H1 (cell line): ENCODE results near the gene ZIC3. TPM values are rescaled to one million over a fixed set of nuclear protein-coding genes. Genes with fewer than 3 reads are reported as not detected.

Experiments used
- CTCF ChIA-PET: fragments of 300-600 bp; sonication (Branson Sonifier 250); formaldehyde crosslinking; loops from one replicate; lab custom pipeline; 2021; ENCODE audit not compliant: partially characterized antibody; lab: Charles Lee
- POLR2A ChIA-PET: fragments of 300-600 bp; sonication (Branson Sonifier 250); formaldehyde crosslinking; loops from one replicate; lab custom pipeline; 2021; ENCODE audit warnings: inconsistent platforms; ENCODE audit not compliant: partially characterized antibody; lab: Charles Lee
- DNase-seq, 2 experiments: peaks; one replicate each; pipeline versions ENCODE4 v3.0.0 to v3.0.0-alpha.2; 2010 to 2022; ENCODE audit warnings: low spot score in 2 of 2, low read depth in 1 of 2, mixed read lengths in 1 of 2
- FAIRE-seq: peaks from 2 replicates; lab custom pipeline; 2011; peaks lifted over from hg19 to GRCh38; lab: Jason Lieb, UNC
- H2AFZ ChIP-seq: 2 replicates; pipeline ENCODE4 v1.8.1; 2012; ENCODE audit warnings: low read length, inconsistent platforms
- H2AK5ac ChIP-seq: 2 replicates; pipeline ENCODE4 v1.6.1; 2013; ENCODE audit warnings: low read depth, low read length
- H2BK120ac ChIP-seq: replicated peaks from 2 replicates; pipeline ENCODE3; 2013; ENCODE audit warnings: low read depth, low read length, inconsistent platforms
- H2BK12ac ChIP-seq: 2 replicates; pipeline ENCODE4 v1.6.1; 2013; ENCODE audit warnings: low read depth, low read length
- H2BK15ac ChIP-seq: 2 replicates; pipeline ENCODE4 v1.6.1; 2013; ENCODE audit warnings: low read length
- H2BK20ac ChIP-seq: 2 replicates; pipeline ENCODE4 v1.6.1; 2013; ENCODE audit warnings: low read length
- H2BK5ac ChIP-seq: 2 replicates; pipeline ENCODE4 v1.6.1; 2013; ENCODE audit warnings: low read depth, low read length
- H3K14ac ChIP-seq: 2 replicates; pipeline ENCODE4 v1.6.1; 2013; ENCODE audit warnings: inconsistent platforms; ENCODE audit not compliant: insufficient read length
- H3K18ac ChIP-seq: 2 replicates; pipeline ENCODE4 v1.6.1; 2013; ENCODE audit warnings: low read length; ENCODE audit errors: extremely low read depth
- H3K23ac ChIP-seq: 2 replicates; pipeline ENCODE4 v1.6.1; 2013; ENCODE audit warnings: inconsistent platforms; ENCODE audit not compliant: insufficient read length
- H3K23me2 ChIP-seq: 2 replicates; pipeline ENCODE4 v1.6.1; 2013; ENCODE audit warnings: low read depth, low read length
- H3K27ac ChIP-seq: 2 replicates; pipeline ENCODE4 v1.6.1; 2011; ENCODE audit warnings: low read depth, low read length, inconsistent platforms
- H3K27me3 ChIP-seq, 4 experiments: replicated peaks in 1 of 4; 1 replicate in 1 of 4; 2 replicates in 3 of 4; pipeline versions ENCODE4 v1.6.1 to v1.8.1; 2011 to 2013; ENCODE audit warnings: low read length in 3 of 4, mild to moderate bottlenecking in 3 of 4, inconsistent platforms in 2 of 4, mixed read lengths in 2 of 4, moderate library complexity in 1 of 4; ENCODE audit not compliant: control insufficient read depth in 3 of 4, insufficient read depth in 3 of 4; ENCODE audit errors: extremely low read depth in 1 of 4
- H3K36me3 ChIP-seq, 4 experiments: 2 replicates each; pipeline versions ENCODE4 v1.6.1 to v1.8.1; 2011 to 2013; ENCODE audit warnings: mild to moderate bottlenecking in 4 of 4, low read length in 3 of 4, moderate library complexity in 2 of 4, control low read depth in 1 of 4, inconsistent platforms in 1 of 4; ENCODE audit not compliant: insufficient read depth in 4 of 4, control insufficient read depth in 2 of 4
- H3K4ac ChIP-seq: replicated peaks from 2 replicates; pipeline ENCODE3; 2013; ENCODE audit warnings: low read length, low read depth, mixed read lengths, inconsistent platforms; ENCODE audit not compliant: insufficient read length
- H3K4me1 ChIP-seq, 4 experiments: replicated peaks in 1 of 4; 1 replicate in 1 of 4; 2 replicates in 3 of 4; pipeline versions ENCODE4 v1.6.1 to v1.8.1; 2011 to 2013; ENCODE audit warnings: low read length in 3 of 4, inconsistent platforms in 2 of 4, mixed read lengths in 1 of 4; ENCODE audit not compliant: insufficient read depth in 4 of 4, control insufficient read depth in 3 of 4
- H3K4me2 ChIP-seq, 2 experiments: 2 replicates each; pipeline versions ENCODE4 v1.6.1 to v1.8.1; 2011 to 2013; ENCODE audit warnings: low read depth in 2 of 2, low read length in 2 of 2, control low read depth in 1 of 2, inconsistent platforms in 1 of 2, mild to moderate bottlenecking in 1 of 2; ENCODE audit not compliant: insufficient read depth in 1 of 2
- H3K4me3 ChIP-seq, 4 experiments: fragments of 200-600, 300-600 bp in 1 of 4; sonication (generic), shearing (Covaris generic), sonication (Bioruptor Twin) in 1 of 4; 2 replicates each; pipeline versions ENCODE4 v1.5.1 to v1.8.1; 2011 to 2016; ENCODE audit warnings: low read length in 4 of 4, low read depth in 3 of 4, control low read depth in 2 of 4, inconsistent platforms in 2 of 4, mild to moderate bottlenecking in 2 of 4, mixed read lengths in 1 of 4, moderate library complexity in 1 of 4; ENCODE audit not compliant: insufficient read depth in 2 of 4; ENCODE audit errors: extremely low read depth in 1 of 4
- H3K56ac ChIP-seq: replicated peaks from 2 replicates; pipeline ENCODE3; 2013; ENCODE audit warnings: low read depth, mild to moderate bottlenecking, mixed read lengths, low read length, inconsistent platforms; ENCODE audit not compliant: insufficient read length
- H3K79me1 ChIP-seq: 2 replicates; pipeline ENCODE4 v1.6.1; 2013; ENCODE audit warnings: low read depth, low read length, control low read depth
- H3K79me2 ChIP-seq, 2 experiments: 2 replicates each; pipeline versions ENCODE4 v1.6.1 to v1.8.1; 2012 to 2013; ENCODE audit warnings: low read length in 2 of 2, mild to moderate bottlenecking in 2 of 2, inconsistent platforms in 1 of 2; ENCODE audit not compliant: insufficient read depth in 2 of 2, control insufficient read depth in 1 of 2
- H3K9ac ChIP-seq, 4 experiments: replicated peaks in 1 of 4; 1 replicate in 1 of 4; 2 replicates in 3 of 4; pipeline versions ENCODE4 v1.6.1 to v1.8.1; 2011 to 2013; ENCODE audit warnings: low read depth in 3 of 4, low read length in 3 of 4, control low read depth in 2 of 4, mild to moderate bottlenecking in 2 of 4, moderate library complexity in 2 of 4, inconsistent platforms in 1 of 4; ENCODE audit errors: extremely low read depth in 1 of 4
- H3K9me3 ChIP-seq, 2 experiments: 2 replicates each; pipeline versions ENCODE4 v1.6.1 to v1.8.1; 2012 to 2013; ENCODE audit warnings: mild to moderate bottlenecking in 2 of 2, moderate library complexity in 2 of 2, control low read depth in 1 of 2, inconsistent platforms in 1 of 2, low read depth in 1 of 2, low read length in 1 of 2, mixed read lengths in 1 of 2; ENCODE audit not compliant: insufficient read depth in 2 of 2
- H4K20me1 ChIP-seq, 2 experiments: replicated peaks in 1 of 2; 2 replicates each; pipeline versions ENCODE3 to v1.8.1; 2011 to 2013; ENCODE audit warnings: inconsistent platforms in 2 of 2, low read length in 2 of 2, mild to moderate bottlenecking in 1 of 2; ENCODE audit not compliant: insufficient read depth in 2 of 2, control insufficient read depth in 1 of 2
- H4K5ac ChIP-seq: 2 replicates; pipeline ENCODE4 v1.6.1; 2013; ENCODE audit warnings: low read length, low read depth, mixed read lengths, inconsistent platforms; ENCODE audit not compliant: insufficient read length
- H4K8ac ChIP-seq: 2 replicates; pipeline ENCODE4 v1.8.0; 2013; ENCODE audit warnings: mild to moderate bottlenecking, moderate library complexity, low read length, inconsistent platforms; ENCODE audit not compliant: insufficient read depth; ENCODE audit errors: extremely low read depth
- H4K91ac ChIP-seq: replicated peaks from 2 replicates; pipeline ENCODE3; 2013; ENCODE audit warnings: low read length, mixed read lengths, inconsistent platforms; ENCODE audit not compliant: insufficient read length
- E2F6 ChIP-seq: IDR thresholded peaks from 2 replicates; pipeline ENCODE4 v1.6.1; 2012; ENCODE audit warnings: inconsistent platforms
- HDAC2 ChIP-seq, 2 experiments: fragments of 300-600 bp in 1 of 2; sonication (generic) in 1 of 2; IDR thresholded peaks; 2 replicates each; pipeline ENCODE4 v1.6.1; 2011 to 2012; ENCODE audit warnings: low read depth in 2 of 2, low read length in 2 of 2, mild to moderate bottlenecking in 2 of 2, moderate library complexity in 2 of 2, borderline replicate concordance in 1 of 2, inconsistent platforms in 1 of 2
- POU5F1 ChIP-seq: IDR thresholded peaks from 2 replicates; pipeline ENCODE4 v1.6.1; 2011; ENCODE audit warnings: low read depth, mild to moderate bottlenecking, low read length, moderate library complexity
- RAD21 ChIP-seq, 2 experiments: IDR thresholded peaks in 1 of 2; conservative IDR thresholded peaks in 1 of 2; 2 replicates each; pipeline ENCODE4 v1.6.1; 2011; ENCODE audit warnings: low read depth in 2 of 2, low read length in 2 of 2, improper control_type of control experiment in 1 of 2, inconsistent platforms in 1 of 2, mild to moderate bottlenecking in 1 of 2, moderate library complexity in 1 of 2
- RFX5 ChIP-seq: IDR thresholded peaks from 2 replicates; pipeline ENCODE4 v1.6.1; 2011; ENCODE audit warnings: low read depth, low read length, improper control_type of control experiment, borderline replicate concordance
- SIRT6 ChIP-seq: IDR thresholded peaks from one replicate; pipeline ENCODE4 v1.7.1; 2012; ENCODE audit warnings: low read length, inconsistent platforms
- TBP ChIP-seq: IDR thresholded peaks from 2 replicates; pipeline ENCODE4 v1.6.1; 2011; ENCODE audit warnings: low read depth, low read length, improper control_type of control experiment
- whole genome bisulfite sequencing, 2 experiments: shearing (Covaris generic) in 1 of 2; methylation state at CpG; one replicate each; pipeline versions ENCODE4 v1.1.6 to v1.1.7; 2013 to 2015; ENCODE audit warnings: low lambda C conversion rate in 2 of 2, mixed read lengths in 2 of 2, inconsistent platforms in 1 of 2, low coverage in 1 of 2, missing lambda C conversion rate in 1 of 2; ENCODE audit not compliant: insufficient replicate concordance in 2 of 2, insufficient coverage in 1 of 2, insufficient read length in 1 of 2; ENCODE audit errors: extremely low coverage in 1 of 2, missing lambda C conversion rate in 1 of 2; 5-methylcytosine and 5-hydroxymethylcytosine counted together
- polyA plus RNA-seq, 7 experiments: library from polyadenylated mRNA; depleted of rRNA in 3 of 7; stranded (reverse) in 5 of 7; unstranded in 2 of 7; fragments of >200 nt in 5 of 7; fragments of 200-250 nt in 2 of 7; gene quantifications; 1 replicate in 5 of 7; 2 replicates in 1 of 7; 4 replicates in 1 of 7; pipeline versions ENCODE4 v1.2.1 to v1.2.3, GENCODE V29; 2011 to 2013; ENCODE audit warnings: missing spikeins in 2 of 7, mixed read lengths in 2 of 7
- total RNA-seq: library from RNA; stranded (reverse); fragmentation: NEBNext Ultra II Directional; extraction: Animal tissue kit (Norgen Biotek cat#: 25700); gene quantifications from 2 replicates; pipeline ENCODE4 v1.2.1, GENCODE V29; 2021

The ZIC3 gene
- total and polyA plus RNA-seq, 2 of the 8 experiments (the other 6 are each of a cell fraction or from before 2014, with no cell fraction given) = 53.7 to 73.1 TPM

GRCh38 chrX:137550665-137551261, 15.2 kb upstream of the ZIC3 start:
- Histone ChIP-seq H3K79me2 (no peaks in the 10 kb centered on the region; a peak in 1 of 4 replicates), H3K79me1 (no peaks in the 10 kb centered on the region), H4K20me1 (no peaks in the 10 kb centered on the region), H3K27me3 (peaks cover 14 to 33% (median 30%) of the 10 kb centered on the region in 4 experiments; a peak in 6 of 7 replicates), H3K4me3 (peak overlapping the region; percentile 32 to 62 (median 36)), H3K4me2 (peak overlapping the region; percentile 67 to 96), H2AFZ (peak overlapping the region; percentile 59; the same call in 1 of the 2 replicates), H3K23ac (no peak overlapping the region), H2BK120ac (no peak overlapping the region), H3K14ac (no peak overlapping the region), H3K9ac (no peak overlapping the region), H2BK5ac (peak overlapping the region; percentile 44; the same call in 1 of the 2 replicates), H3K18ac (no peak overlapping the region; the same call in 1 of the 2 replicates), H3K36me3 (no peaks in the 10 kb centered on the region), H3K9me3 (no peaks in the 10 kb centered on the region), H3K4me1 (peaks cover 5 to 19% (median 14%) of the 10 kb centered on the region in 4 experiments; a peak in 6 of 7 replicates), H2BK20ac (0 out of 2 replicates have a peak overlapping the region, but pooled peaks have one; percentile 72), H4K5ac (peak overlapping the region; percentile 43), H3K4ac (no peak overlapping the region), H3K23me2 (peaks cover 6% of the 10 kb centered on the region; the same call in 1 of the 2 replicates), H4K8ac (no peak overlapping the region), H2BK12ac (no peak overlapping the region), H3K27ac (no peak overlapping the region), H3K56ac (no peak overlapping the region), H2AK5ac (no peak overlapping the region), H4K91ac (no peak overlapping the region), H2BK15ac (0 out of 2 replicates have a peak overlapping the region, but pooled peaks have one; percentile 29)
- ChIA-PET POLR2A (interaction anchor here (0.6 to 7.8 kb wide), 5 partner anchors 8 to 50 kb away, joined by 3 to 105 read pairs (median 3); partner anchors contain the start of gene ZIC3), CTCF (interaction anchor here (0.9 to 7.8 kb wide), 7 partner anchors 11 to 375 kb away, joined by 3 to 29 read pairs (median 4); no protein-coding TSS in a partner anchor)
- DNase-seq = peak in 1 of 2 experiments; percentile 57
- peak; percentile 19 for FAIRE-seq
- 4% methylated on average over 16 of the region's 41 CpGs; no CpG with 5 or more reads in 1 of the 2 experiments for WGBS, 2 experiments
- TF ChIP-seq RFX5 = no peak
- TF ChIP-seq POU5F1 = no peak
- TF ChIP-seq TBP = no peak
- TF ChIP-seq SIRT6 = no peak
- TF ChIP-seq RAD21 (IDR thresholded peaks at IDR 0.05 in 1 of 2, conservative IDR thresholded peaks at IDR 0.05 in 1 of 2; ENCODE audit: low read depth in 2 of 2, low read length in 2 of 2) = peak in 1 of 2 experiments; percentile 22; a peak in 1 of 4 replicates
- peak in 1 of 2 experiments; percentile 31; a peak in 1 of 4 replicates for TF ChIP-seq HDAC2 (IDR thresholded peaks at IDR 0.05; ENCODE audit: borderline replicate concordance in 1 of 2, low read depth in 2 of 2, low read length in 2 of 2)
- peak; percentile 82 for TF ChIP-seq E2F6
